Stimulated activated CD8-positive, alpha-beta memory T cell treated with anti-CD3 and anti-CD28 coated beads, Interleukin-15, amount 100 ng/mL, for 1 hour (primary cell): ENCODE results near the gene NPAS3.

Source experiments
- DNase-seq: peaks from one replicate; pipeline ENCODE4 v3.0.0-alpha.2; 2020; ENCODE audit warnings: low read depth

NPAS3 gene

GRCh38 chr14:33184587-33184986 lies 245.9 kb downstream of the NPAS3 start:
- DNase-seq = no peak

- no peak for DNase-seq
Measured at GRCh38 chr14:33186656-33187055, 248.0 kb downstream of the NPAS3 start.

GRCh38 chr14:33188880-33189279 lies 250.2 kb downstream of the NPAS3 start:
- no peak for DNase-seq

- DNase-seq = no peak
Measured at GRCh38 chr14:33191855-33192254, 253.2 kb downstream of the NPAS3 start.

- DNase-seq = no peak
Measured at GRCh38 chr14:33194551-33194950, 255.9 kb downstream of the NPAS3 start.

GRCh38 chr14:33198684-33199083 lies 260.0 kb downstream of the NPAS3 start:
- no peak for DNase-seq

GRCh38 chr14:33201116-33201515 lies 262.4 kb downstream of the NPAS3 start:
- DNase-seq = no peak

- DNase-seq = no peak
Measured at GRCh38 chr14:33206981-33207380, 268.3 kb downstream of the NPAS3 start.

- DNase-seq = no peak
Measured at GRCh38 chr14:33207467-33208017, 268.9 kb downstream of the NPAS3 start.

GRCh38 chr14:33210311-33210710 lies 271.6 kb downstream of the NPAS3 start:
- DNase-seq = no peak

GRCh38 chr14:33218026-33218425 lies 279.3 kb downstream of the NPAS3 start:
- DNase-seq = no peak

- no peak for DNase-seq
Measured at GRCh38 chr14:33219957-33220356, 281.3 kb downstream of the NPAS3 start.

GRCh38 chr14:33229269-33229929 lies 290.7 kb downstream of the NPAS3 start:
- no peak for DNase-seq

- DNase-seq = no peak
Measured at GRCh38 chr14:33230021-33230420, 291.3 kb downstream of the NPAS3 start.

- no peak for DNase-seq
Measured at GRCh38 chr14:33232031-33232430, 293.4 kb downstream of the NPAS3 start.

GRCh38 chr14:33237115-33237740 lies 298.5 kb downstream of the NPAS3 start:
- no peak for DNase-seq

GRCh38 chr14:33239465-33239864 lies 300.8 kb downstream of the NPAS3 start:
- DNase-seq = no peak

GRCh38 chr14:33240466-33240865 lies 301.8 kb downstream of the NPAS3 start:
- DNase-seq = no peak

GRCh38 chr14:33241331-33241730 lies 302.7 kb downstream of the NPAS3 start:
- DNase-seq = no peak

- no peak for DNase-seq
Measured at GRCh38 chr14:33249233-33249820, 310.6 kb downstream of the NPAS3 start.

- DNase-seq = no peak
Measured at GRCh38 chr14:33250963-33251362, 312.3 kb downstream of the NPAS3 start.

GRCh38 chr14:33254342-33254741 lies 315.7 kb downstream of the NPAS3 start:
- DNase-seq = no peak

- DNase-seq = no peak
Measured at GRCh38 chr14:33254861-33255395, 316.2 kb downstream of the NPAS3 start.
